NCI-H128 (cell line): ENCODE measurements around the gene MCOLN3.
"Not testable (repeated sequence)": the region's sequence is repeated elsewhere in the genome, so short reads cannot be mapped to it uniquely, and the experiment has no call there.

ENCODE experiments used
- DNase-seq: peaks from one replicate; lab custom pipeline; 2025; ENCODE audit not compliant: unreplicated experiment; lab: John Stamatoyannopoulos, UW

The MCOLN3 gene

DNA sequence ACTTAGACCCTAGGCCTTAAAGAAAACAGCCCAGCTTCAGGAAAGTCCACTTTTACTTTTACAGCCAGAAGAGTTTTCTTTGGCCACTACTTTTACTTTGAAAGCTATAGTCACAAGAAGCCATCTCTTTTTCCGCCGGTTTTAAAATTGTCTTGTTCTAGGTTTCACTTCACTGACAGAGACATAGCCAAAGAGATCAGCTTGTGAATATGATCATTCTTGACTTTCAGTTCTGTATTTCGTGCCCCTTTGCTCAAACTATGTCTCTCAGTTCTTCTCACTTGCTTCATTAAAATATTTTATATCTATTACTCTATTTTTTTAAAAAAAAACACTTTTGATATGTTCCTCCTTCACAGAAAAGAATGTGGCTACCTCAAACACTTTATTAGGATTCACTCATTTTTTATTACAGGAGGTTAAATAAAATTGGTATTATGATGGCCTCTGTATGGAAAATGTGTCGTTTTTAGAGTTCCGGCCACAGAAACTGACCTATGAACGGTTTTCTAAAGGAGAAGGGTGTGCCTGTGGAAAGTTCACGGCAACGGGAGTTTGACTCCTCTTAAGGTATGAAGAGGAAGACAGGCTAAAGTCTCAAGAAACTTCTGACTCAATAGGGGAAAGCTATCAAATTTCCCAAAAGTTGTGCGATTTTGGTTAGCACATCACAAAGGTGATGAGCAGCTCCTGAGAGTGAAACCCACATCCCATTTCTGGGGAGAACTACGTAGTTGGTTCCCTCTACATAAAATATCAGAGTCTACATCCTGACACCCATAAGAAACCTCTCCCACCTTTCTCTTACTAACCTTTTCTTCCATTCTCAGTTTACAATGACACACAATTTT, 52.6 kb downstream of the MCOLN3 start:
- DNase-seq: no peak

DNA sequence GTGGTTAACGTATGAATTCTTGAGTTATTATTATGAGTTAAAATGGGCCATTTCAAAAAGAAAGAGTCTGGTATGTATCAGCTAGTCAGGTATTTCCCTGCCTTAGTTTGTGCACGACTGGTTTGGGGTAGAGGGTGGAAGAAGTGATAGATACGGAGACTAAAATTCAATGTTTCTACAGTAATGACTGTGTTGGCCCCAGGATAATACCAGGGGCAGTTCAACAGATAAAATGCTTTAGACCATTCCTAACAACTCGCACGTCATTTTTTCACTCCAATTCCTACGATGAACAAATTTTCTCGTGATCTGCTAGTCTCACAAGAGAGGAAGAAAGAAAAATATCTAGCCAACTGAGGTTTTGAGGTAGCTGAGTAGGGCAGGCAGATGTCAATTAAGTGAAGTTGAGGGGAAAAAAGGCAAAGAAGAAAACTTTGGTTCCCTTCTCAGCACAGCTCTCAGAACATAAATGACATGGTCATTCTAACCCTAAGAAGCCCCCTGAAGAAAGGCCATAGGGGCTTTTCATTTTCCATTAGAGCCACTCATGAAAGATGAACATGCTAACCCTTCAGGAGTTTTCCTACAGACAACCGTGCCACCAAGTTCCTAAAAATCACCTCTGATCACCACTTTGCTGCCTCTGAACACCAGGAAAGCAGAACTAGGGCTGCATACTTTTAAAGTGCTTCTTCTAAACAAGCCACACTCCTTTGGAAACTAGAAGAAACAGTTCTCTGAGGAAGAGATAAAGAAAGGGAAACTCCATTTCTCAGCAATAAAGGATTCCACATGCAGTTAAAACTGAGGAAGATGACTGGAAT, 57.0 kb downstream of the MCOLN3 start:
- no peak for DNase-seq

DNA sequence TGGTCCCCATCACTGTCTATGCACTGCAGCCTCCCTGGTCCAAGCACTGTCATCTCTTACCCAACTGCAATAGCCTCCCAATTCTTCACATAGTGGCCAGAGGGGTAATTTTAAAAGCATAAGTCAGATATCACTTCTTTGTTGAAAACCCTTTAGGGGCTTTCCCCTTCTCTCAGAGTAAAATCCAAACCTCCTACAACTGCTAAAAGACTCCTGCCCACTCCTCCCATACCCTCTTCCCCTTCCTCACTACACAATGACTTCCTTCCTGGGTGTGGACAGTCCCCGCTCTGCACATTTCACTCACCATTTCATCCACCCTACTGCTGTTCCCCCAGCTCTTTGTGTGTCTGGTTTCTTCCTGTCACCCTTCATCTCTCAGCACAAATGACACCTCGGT, 59.7 kb downstream of the MCOLN3 start:
- DNase-seq: no peak

DNA sequence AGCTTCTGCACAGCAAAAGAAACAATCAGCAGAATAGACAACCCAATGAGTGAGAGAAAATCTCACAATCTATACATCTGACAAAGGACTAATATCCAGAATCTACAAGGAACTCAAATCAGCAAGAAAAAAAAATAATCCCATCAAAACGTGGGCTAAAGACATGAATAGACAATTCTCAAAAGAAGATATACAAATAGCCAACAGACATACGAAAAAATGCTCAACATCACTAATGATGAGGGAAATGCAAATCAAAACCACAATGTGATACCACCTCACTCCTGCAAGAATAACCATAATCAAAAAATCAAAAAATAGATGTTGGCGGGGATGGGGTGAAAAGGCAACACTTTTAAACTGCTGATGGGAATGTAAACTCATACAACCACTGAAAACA, 61.7 kb downstream of the MCOLN3 start:
- not testable (repeated sequence) for DNase-seq

DNA sequence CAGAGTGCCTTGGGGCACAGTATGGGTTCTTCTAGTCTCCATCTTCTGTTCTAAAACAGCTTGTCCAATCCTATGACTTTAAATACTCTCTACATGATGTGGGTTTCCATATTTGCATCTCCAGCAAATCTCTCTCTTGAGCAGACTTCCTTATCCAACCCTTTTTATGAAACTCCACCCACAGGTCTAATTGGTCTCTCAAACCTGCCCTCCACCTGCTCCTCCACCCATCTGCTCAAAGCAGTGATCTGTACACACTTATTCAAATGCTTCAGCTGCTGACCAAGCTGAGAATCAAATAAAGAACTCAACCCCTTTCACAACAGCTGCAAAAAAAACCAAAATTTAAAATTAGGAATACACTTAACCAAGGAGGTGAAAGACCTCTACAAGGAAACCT, 62.9 kb downstream of the MCOLN3 start:
- DNase-seq: no peak

DNA sequence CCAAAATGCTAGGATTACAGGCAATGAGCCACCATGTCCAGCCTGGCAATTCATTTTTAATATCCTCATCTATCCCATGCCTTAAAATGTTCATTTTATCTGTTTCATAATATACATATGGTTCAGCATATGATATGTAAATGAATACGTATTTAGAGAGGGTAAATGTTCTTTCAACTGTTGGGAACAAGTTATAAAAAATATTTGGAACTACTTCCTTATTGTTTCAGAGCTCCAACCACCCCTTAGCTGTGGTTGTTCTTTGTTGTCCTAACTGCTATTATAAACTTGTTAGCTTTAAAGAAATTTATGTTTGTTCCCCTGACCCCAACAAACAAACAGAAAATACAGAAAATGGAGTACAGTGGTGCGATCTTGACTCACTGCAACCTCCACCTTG, 65.9 kb downstream of the MCOLN3 start:
- no peak for DNase-seq

DNA sequence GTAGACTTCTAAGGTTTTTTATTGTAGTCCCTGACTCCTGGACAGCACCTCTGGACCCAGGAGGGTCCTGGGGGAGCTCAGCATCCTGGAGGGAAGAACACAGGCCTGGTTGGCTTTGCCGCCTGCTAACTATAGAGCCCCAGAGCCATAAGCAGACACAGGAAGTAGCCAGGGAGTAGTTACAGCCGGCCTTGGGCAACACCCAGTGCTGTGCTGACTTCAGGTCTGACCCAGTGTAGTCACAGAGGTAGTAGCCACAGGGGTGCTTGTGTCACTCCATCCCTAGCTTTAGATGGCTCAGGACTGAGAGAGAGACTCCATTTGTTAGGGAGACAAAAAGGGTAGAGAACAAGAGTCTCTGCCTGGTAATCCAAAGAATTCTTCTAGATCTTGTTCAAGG, 73.3 kb downstream of the MCOLN3 start:
- DNase-seq: no peak

DNA sequence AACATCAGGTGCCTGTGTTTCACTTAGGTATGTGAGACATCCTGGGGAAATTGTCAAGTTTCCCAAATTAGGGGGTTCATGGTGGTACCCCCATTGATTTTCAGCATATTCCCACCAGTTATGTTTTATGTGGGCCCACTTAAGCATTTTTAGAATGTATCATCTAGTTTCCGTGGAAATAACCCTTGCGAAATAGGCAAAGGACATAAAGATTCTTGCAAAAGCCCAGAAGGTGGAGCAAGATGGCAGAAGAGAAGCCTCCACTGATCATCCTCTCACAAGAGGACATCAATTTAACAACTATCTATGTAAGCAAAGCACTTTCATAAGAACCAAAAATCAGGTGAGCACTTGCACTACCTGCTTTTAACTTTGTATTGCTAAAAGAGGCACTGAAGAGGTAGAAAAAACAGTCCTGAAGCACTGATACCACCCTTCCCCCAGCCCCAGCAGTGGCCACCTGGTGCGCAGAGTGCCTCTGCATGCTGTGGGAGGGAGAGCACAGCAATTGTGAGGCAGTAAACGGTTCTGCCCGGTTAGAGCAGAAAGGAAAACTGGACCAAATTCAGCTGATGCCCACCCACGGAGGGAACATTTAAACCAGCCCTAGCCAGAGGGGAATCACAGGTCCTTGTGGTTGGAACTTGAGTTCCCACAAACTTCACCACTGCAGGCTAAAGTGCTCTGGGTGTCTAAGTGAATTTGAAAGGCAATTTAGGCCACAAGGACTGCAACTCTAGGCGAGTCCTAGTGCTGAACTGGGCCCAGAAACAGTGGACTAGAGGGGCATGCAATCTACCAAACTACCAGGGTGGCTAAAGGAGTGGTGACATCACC, 74.6 kb downstream of the MCOLN3 start:
- DNase-seq: no peak

DNA sequence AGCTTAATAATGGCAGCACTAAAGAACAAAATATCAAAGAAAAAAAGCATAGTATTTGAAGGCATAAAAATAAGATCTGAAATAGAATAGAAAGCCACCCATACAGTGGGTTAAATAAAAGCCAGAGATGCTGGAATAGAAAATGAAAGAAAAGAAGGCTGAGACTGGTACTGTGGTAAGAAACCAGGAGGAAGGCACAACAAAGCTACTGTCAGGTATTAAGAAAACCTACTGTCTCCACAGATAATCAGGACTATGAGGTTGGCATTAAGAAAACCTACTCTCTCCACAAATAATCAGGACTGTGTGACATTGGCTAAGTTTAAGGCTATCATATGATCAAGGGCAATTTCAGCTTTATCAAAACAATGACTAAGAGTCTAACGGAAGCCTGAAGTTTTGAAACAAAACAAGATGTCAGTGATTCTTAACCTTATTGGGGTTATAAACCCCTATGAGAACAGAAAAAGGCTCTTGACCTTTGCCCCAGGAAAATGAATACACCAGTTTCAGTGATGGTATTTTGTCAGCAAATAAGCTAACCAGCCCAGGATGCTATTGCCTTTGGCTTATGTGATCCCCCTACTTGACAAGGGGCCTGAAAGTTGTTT, 75.8 kb downstream of the MCOLN3 start:
- no peak for DNase-seq

DNA sequence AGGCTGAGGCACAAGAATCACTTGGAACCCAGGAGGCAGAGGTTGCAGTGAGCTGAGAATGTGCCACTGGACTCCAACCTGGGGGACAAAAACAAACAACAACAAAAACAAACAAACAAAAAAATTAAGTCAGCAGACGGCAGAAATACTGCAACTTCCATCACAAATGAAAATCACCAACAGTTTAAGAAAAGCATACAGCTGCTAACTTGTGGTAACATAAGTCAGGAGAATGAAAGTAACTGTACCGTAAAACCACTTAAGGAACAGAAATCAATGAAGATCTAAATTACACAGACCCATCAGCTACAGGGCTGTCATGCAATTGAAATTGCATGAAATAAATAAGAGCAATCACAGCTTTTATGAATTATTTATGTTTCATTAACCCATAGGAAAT, 76.3 kb downstream of the MCOLN3 start:
- DNase-seq: no peak

DNA sequence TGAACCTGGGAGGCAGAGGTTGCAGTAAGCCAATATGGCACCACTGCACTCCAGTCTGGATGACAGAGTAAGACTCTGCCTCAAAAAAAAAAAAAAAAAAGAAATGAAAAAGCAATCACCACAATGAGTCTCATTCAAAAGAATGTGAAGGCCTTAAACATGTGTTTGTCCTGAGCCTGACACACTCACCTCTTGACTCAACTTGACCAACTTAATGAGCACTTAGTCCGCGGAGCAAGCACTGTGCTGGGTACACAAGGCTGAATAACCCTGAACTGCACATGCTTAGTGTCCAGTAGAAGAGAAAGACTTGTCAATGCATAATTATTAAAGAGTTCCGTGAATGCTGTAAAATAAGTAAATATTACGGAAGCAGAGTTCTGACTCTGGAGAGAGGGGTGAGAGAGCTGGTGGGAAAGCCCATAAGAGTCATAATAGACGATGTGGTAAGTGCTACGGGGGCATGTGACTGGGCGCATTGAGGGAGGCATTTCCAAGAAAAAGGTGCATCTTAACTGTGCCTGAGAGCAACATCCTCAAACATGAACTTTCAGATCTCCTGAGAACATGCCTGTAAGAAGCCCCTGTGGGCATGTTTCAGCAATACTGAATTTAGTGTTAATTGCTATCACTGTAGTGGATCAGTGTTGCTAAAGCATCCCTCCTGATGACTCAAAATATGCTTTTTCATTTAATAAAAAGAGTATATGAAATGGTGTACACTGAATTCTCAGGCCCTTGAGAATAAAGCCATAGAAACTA, 78.6 kb downstream of the MCOLN3 start:
- no peak for DNase-seq

DNA sequence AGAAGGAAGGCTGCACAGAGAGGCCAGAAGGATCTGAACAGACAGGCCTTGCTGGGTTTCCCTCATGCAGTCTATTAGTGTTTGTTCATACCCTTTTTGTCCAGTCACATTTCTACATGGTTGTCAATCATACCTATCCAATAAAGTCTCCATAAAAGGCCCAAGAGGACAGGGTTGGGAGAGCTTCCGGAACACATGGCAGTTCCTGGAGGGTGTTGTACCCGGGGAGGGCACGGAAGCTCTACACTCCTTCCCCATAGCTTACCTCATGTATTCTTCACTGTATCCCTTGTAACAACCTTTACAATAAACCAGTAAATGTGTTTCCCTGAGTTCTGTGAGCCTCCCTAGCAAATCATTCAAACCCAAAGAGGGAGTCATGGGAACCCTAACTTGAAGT, 79.4 kb downstream of the MCOLN3 start:
- no peak for DNase-seq

DNA sequence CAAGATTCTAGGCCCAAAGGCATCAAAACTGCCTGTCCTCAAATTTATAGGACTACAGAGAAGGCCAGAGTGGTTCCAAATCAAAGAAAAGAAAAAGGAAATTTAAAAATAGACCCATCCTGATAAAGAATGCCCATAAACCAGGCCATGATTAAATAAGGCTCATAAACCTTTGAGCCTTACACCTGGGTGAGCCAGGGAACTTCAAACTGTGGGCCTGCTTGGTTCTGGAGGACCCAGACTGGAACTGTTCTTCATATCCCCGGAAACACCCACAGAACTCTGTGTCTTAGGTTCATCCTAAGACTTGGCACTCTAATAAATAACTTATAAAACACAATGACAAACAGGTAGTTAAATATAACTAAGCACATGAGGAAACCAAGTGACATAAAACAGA, 80.2 kb downstream of the MCOLN3 start:
- DNase-seq: no peak
